GM10248 (cell line): ENCODE data around the gene C3orf85.

Experiments
- CTCF ChIA-PET: fragments of 300-600 bp; sonication (Branson Sonifier 250); formaldehyde crosslinking; extraction: SDS; loops from one replicate; lab custom pipeline; 2021; ENCODE audit warnings: antibody characterized with exemption; lab: Yijun Ruan, JAX
- POLR2A ChIA-PET: fragments of 350-650 bp; sonication (Branson Sonifier 250); formaldehyde crosslinking; extraction: SDS; loops from one replicate; lab custom pipeline; 2020; ENCODE audit warnings: antibody characterized with exemption; lab: Yijun Ruan, JAX
- DNase-seq: peaks from one replicate; pipeline ENCODE4 v3.0.0; 2012; ENCODE audit errors: extremely low spot score
- CTCF ChIP-seq: IDR thresholded peaks from 2 replicates; pipeline ENCODE4 v1.5.1; 2012; ENCODE audit warnings: mild to moderate bottlenecking, low read depth; ENCODE audit errors: extremely low read depth, missing control alignments, control extremely low read depth

C3orf85 gene

GRCh38 chr3:109184726-109185125, 48.2 kb downstream of the C3orf85 start:
- CTCF ChIA-PET = interaction anchor here (0.9 kb wide), 1 partner anchor 17 kb away, joined by 3 read pairs; no protein-coding TSS in a partner anchor
- DNase-seq = no peak
- no peak for TF ChIP-seq CTCF
- POLR2A ChIA-PET = no interaction called here

GRCh38 chr3:109187390-109187789, 50.9 kb downstream of the C3orf85 start:
- POLR2A ChIA-PET = no interaction called here
- CTCF ChIA-PET = no interaction called here
- no peak for TF ChIP-seq CTCF
- no peak for DNase-seq

GRCh38 chr3:109188741-109189140, 52.2 kb downstream of the C3orf85 start:
- ChIA-PET POLR2A (no interaction called here), CTCF (interaction anchor here (1.1 to 1.2 kb wide), 2 partner anchors 11 to 1186 kb away, joined by 3 to 4 read pairs; no protein-coding TSS in a partner anchor)
- DNase-seq = no peak
- no peak for TF ChIP-seq CTCF

GRCh38 chr3:109191421-109191820, 54.9 kb downstream of the C3orf85 start:
- ChIA-PET CTCF (no interaction called here), POLR2A (no interaction called here)
- DNase-seq = no peak
- TF ChIP-seq CTCF = no peak

GRCh38 chr3:109195815-109196214, 59.3 kb downstream of the C3orf85 start:
- CTCF ChIA-PET = interaction anchor here (1.0 to 1.2 kb wide), 2 partner anchors 19 to 21 kb away, joined by 4 read pairs; no protein-coding TSS in a partner anchor
- DNase-seq = no peak
- no peak for TF ChIP-seq CTCF
- POLR2A ChIA-PET = no interaction called here
